ENCODE data around the gene KLRC4. TPM values are rescaled to one million over a fixed set of nuclear protein-coding genes. Genes with fewer than 3 reads are reported as not detected.
"Not testable (repeated sequence)": the region's sequence is repeated elsewhere in the genome, so short reads cannot be mapped to it uniquely, and the experiment has no call there.

KLRC4 gene
- total and polyA plus RNA-seq, 4 donors = 0.17 to 1.3 (median 0.32) TPM

DNA sequence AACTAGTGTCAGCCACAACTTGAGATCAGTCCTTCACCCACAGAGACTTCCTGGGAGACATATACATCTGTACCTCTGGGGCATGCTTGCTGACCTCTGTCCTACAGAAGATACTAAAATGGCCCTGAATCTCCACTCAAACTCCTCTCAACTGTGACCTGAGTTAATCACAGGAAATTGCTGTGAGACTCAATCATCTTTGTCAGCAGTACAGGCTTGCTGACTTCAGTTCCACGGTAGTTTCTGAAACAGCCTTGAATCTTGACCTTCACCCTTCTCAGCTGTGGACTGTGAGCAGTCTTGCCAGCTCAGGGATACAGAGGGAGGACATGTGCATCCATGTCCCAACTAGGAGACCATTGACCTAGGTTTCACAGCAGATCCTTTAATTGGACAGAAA is 45.0 kb upstream of the KLRC4 start:
- WGBS = 51% methylated on average over 1 of the region's 1 CpG
- H3K9me3 ChIP-seq (ENCODE audit: control insufficient read depth in 4 of 4, low read length in 3 of 4) = peaks cover 0 to 4% (median 2%) of the 10 kb centered on the region in 4 donors
- no peak overlapping the region for H3K27ac ChIP-seq (ENCODE audit: low read depth in 1 of 2, low read length in 2 of 2)
- TF ChIP-seq EGR1 (IDR thresholded peaks at IDR 0.05; ENCODE audit: low read depth in 2 of 2) = no peak
- TF ChIP-seq HNF4A (conservative IDR thresholded peaks at IDR 0.05) = no peak
- no peak for TF ChIP-seq SP1 (IDR thresholded peaks at IDR 0.05)
- TF ChIP-seq CTCF (IDR thresholded peaks at IDR 0.05; ENCODE audit: low read depth, low read length, missing input control) = no peak
- no peak for TF ChIP-seq FOXA2 (IDR thresholded peaks at IDR 0.05)
- no peak for TF ChIP-seq ATF3 (IDR thresholded peaks at IDR 0.05)
- TF ChIP-seq YY1 (IDR thresholded peaks at IDR 0.05) = no peak
- TF ChIP-seq JUND (IDR thresholded peaks at IDR 0.05) = no peak
- TF ChIP-seq, protein P1, sequence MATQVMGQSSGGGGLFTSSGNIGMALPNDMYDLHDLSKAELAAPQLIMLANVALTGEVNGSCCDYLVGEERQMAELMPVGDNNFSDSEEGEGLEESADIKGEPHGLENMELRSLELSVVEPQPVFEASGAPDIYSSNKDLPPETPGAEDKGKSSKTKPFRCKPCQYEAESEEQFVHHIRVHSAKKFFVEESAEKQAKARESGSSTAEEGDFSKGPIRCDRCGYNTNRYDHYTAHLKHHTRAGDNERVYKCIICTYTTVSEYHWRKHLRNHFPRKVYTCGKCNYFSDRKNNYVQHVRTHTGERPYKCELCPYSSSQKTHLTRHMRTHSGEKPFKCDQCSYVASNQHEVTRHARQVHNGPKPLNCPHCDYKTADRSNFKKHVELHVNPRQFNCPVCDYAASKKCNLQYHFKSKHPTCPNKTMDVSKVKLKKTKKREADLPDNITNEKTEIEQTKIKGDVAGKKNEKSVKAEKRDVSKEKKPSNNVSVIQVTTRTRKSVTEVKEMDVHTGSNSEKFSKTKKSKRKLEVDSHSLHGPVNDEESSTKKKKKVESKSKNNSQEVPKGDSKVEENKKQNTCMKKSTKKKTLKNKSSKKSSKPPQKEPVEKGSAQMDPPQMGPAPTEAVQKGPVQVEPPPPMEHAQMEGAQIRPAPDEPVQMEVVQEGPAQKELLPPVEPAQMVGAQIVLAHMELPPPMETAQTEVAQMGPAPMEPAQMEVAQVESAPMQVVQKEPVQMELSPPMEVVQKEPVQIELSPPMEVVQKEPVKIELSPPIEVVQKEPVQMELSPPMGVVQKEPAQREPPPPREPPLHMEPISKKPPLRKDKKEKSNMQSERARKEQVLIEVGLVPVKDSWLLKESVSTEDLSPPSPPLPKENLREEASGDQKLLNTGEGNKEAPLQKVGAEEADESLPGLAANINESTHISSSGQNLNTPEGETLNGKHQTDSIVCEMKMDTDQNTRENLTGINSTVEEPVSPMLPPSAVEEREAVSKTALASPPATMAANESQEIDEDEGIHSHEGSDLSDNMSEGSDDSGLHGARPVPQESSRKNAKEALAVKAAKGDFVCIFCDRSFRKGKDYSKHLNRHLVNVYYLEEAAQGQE (IDR thresholded peaks at IDR 0.05) = no peak
- H3K4me1 ChIP-seq (ENCODE audit: control insufficient read depth in 4 of 4, insufficient read depth in 4 of 4, low read length in 3 of 4) = no peaks in the 10 kb centered on the region
- H3K36me3 ChIP-seq (ENCODE audit: control insufficient read depth in 4 of 4, insufficient read depth in 3 of 4, low read depth in 1 of 4, low read length in 3 of 4) = no peaks in the 10 kb centered on the region
- no peak overlapping the region for H3K4me3 ChIP-seq (ENCODE audit: low read depth in 1 of 3, low read length in 3 of 3)
- no peak for DNase-seq (ENCODE audit: low spot score)
- H3K9ac ChIP-seq (ENCODE audit: low read depth in 1 of 2, low read length in 2 of 2) = no peak overlapping the region
- peaks cover 0 to 5% (median 0%) of the 10 kb centered on the region in 4 donors for H3K27me3 ChIP-seq (ENCODE audit: control insufficient read depth in 4 of 4, insufficient read depth in 4 of 4, low read length in 3 of 4)

- Histone ChIP-seq H3K27me3 (ENCODE audit: control insufficient read depth in 4 of 4, insufficient read depth in 4 of 4, low read length in 3 of 4) (peaks cover 0 to 5% (median 0%) of the 10 kb centered on the region in 4 donors), H3K9ac (ENCODE audit: low read depth in 1 of 2, low read length in 2 of 2) (no peak within 1 kb of the TSS), H3K4me3 (ENCODE audit: low read depth in 1 of 3, low read length in 3 of 3) (no peak within 1 kb of the TSS), H3K36me3 (ENCODE audit: control insufficient read depth in 4 of 4, insufficient read depth in 3 of 4, low read depth in 1 of 4, low read length in 3 of 4) (no peaks in the 10 kb centered on the region), H3K27ac (ENCODE audit: low read depth in 1 of 2, low read length in 2 of 2) (no peak within 1 kb of the TSS), H3K4me1 (ENCODE audit: control insufficient read depth in 4 of 4, insufficient read depth in 4 of 4, low read length in 3 of 4) (no peaks in the 10 kb centered on the region), H3K9me3 (ENCODE audit: control insufficient read depth in 4 of 4, low read length in 3 of 4) (peaks cover 0 to 4% (median 2%) of the 10 kb centered on the region in 4 donors)
- no peak for DNase-seq (ENCODE audit: low spot score)
- WGBS = 69% methylated on average over 2 of the region's 2 CpGs
- TF ChIP-seq RAD21 (IDR thresholded peaks at IDR 0.05) (no peak), EGR1 (IDR thresholded peaks at IDR 0.05; ENCODE audit: low read depth in 2 of 2) (no peak)
Observed at GRCh38 chr12:10453156-10453555, 43.6 kb upstream of the KLRC4 start, which contains the start of gene KLRC1. Gene KLRC1, minus strand, starts transcription at chr12:10453377. Its CDS starts 2,221 bp downstream, at chr12:10451156.

GRCh38 chr12:10448236-10448635 is 38.7 kb upstream of the KLRC4 start:
- no peak overlapping the region for H3K4me3 ChIP-seq (ENCODE audit: low read depth in 1 of 3, low read length in 3 of 3)
- no peaks in the 10 kb centered on the region for H3K4me1 ChIP-seq (ENCODE audit: control insufficient read depth in 4 of 4, insufficient read depth in 4 of 4, low read length in 3 of 4)
- TF ChIP-seq RXRA (IDR thresholded peaks at IDR 0.05) = no peak
- TF ChIP-seq SP1 (IDR thresholded peaks at IDR 0.05) = no peak
- no peak for TF ChIP-seq RAD21 (IDR thresholded peaks at IDR 0.05)
- TF ChIP-seq NR2F2 (IDR thresholded peaks at IDR 0.05) = no peak
- TF ChIP-seq EGR1 (IDR thresholded peaks at IDR 0.05; ENCODE audit: low read depth in 2 of 2) = no peak
- no peak for TF ChIP-seq YY1 (IDR thresholded peaks at IDR 0.05)
- no peaks in the 10 kb centered on the region for H3K36me3 ChIP-seq (ENCODE audit: control insufficient read depth in 4 of 4, insufficient read depth in 3 of 4, low read depth in 1 of 4, low read length in 3 of 4)
- H3K27me3 ChIP-seq (ENCODE audit: control insufficient read depth in 4 of 4, insufficient read depth in 4 of 4, low read length in 3 of 4) = no peaks in the 10 kb centered on the region
- DNase-seq (ENCODE audit: low spot score) = no peak
- no peak overlapping the region for H3K9ac ChIP-seq (ENCODE audit: low read depth in 1 of 2, low read length in 2 of 2)
- H3K9me3 ChIP-seq (ENCODE audit: control insufficient read depth in 4 of 4, low read length in 3 of 4) = no peaks in the 10 kb centered on the region
- no peak overlapping the region for H3K27ac ChIP-seq (ENCODE audit: low read depth in 1 of 2, low read length in 2 of 2)
- 94% methylated on average over 4 of the region's 4 CpGs for WGBS

- H3K36me3 ChIP-seq (ENCODE audit: control insufficient read depth in 4 of 4, insufficient read depth in 3 of 4, low read depth in 1 of 4, low read length in 3 of 4); H3K27me3 ChIP-seq (ENCODE audit: control insufficient read depth in 4 of 4, insufficient read depth in 4 of 4, low read length in 3 of 4); H3K4me3 ChIP-seq (ENCODE audit: low read depth in 1 of 3, low read length in 3 of 3); DNase-seq (ENCODE audit: low spot score); H3K27ac ChIP-seq (ENCODE audit: low read depth in 1 of 2, low read length in 2 of 2); H3K9ac ChIP-seq (ENCODE audit: low read depth in 1 of 2, low read length in 2 of 2); H3K4me1 ChIP-seq (ENCODE audit: control insufficient read depth in 4 of 4, insufficient read depth in 4 of 4, low read length in 3 of 4); H3K9me3 ChIP-seq (ENCODE audit: control insufficient read depth in 4 of 4, low read length in 3 of 4): not testable (repeated sequence)
- WGBS = 81% methylated on average over 5 of the region's 5 CpGs
Observed at GRCh38 chr12:10446052-10446451, 36.5 kb upstream of the KLRC4 start.

DNA sequence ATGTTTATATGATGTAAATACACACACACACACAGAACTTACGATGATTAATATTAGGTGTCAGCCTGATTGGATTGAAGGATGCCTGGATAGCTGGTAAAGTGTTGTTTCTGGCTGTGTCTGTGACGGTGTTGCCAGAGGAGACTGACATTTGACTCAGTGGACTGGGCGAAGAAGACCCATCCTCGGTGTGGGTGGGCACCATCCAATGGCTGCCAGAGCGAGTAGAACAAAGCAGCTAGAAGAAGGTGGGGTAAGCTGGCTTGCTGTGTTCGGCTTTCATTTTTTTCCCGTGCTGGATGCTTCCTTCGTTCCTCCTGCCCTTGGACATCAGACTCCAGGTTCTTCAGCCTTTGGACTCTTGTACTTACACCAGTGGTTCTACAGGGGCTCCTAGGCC is 31.6 kb upstream of the KLRC4 start:
- H3K4me3 ChIP-seq (ENCODE audit: low read depth in 1 of 3, low read length in 3 of 3); H3K27me3 ChIP-seq (ENCODE audit: control insufficient read depth in 4 of 4, insufficient read depth in 4 of 4, low read length in 3 of 4); H3K9ac ChIP-seq (ENCODE audit: low read depth in 1 of 2, low read length in 2 of 2); H3K27ac ChIP-seq (ENCODE audit: low read depth in 1 of 2, low read length in 2 of 2); H3K9me3 ChIP-seq (ENCODE audit: control insufficient read depth in 4 of 4, low read length in 3 of 4); H3K4me1 ChIP-seq (ENCODE audit: control insufficient read depth in 4 of 4, insufficient read depth in 4 of 4, low read length in 3 of 4); DNase-seq (ENCODE audit: low spot score); H3K36me3 ChIP-seq (ENCODE audit: control insufficient read depth in 4 of 4, insufficient read depth in 3 of 4, low read depth in 1 of 4, low read length in 3 of 4): not testable (repeated sequence)
- 91% methylated on average over 8 of the region's 8 CpGs for WGBS

Measured in liver (tissue), 9 donors.